AG09309 (cell line): ENCODE measurements around the gene MYCBP2.
"Not testable (repeated sequence)": the region's sequence is repeated elsewhere in the genome, so short reads cannot be mapped to it uniquely, and the experiment has no call there.

Experiments used
- DNase-seq: peaks from one replicate; pipeline ENCODE4 v3.0.0-alpha.2; 2010; ENCODE audit warnings: low read depth
- H3K4me3 ChIP-seq: 2 replicates; pipeline ENCODE4 v1.5.1; 2011; ENCODE audit warnings: mild to moderate bottlenecking, low read depth, low read length, moderate library complexity; ENCODE audit not compliant: control insufficient read depth
- CTCF ChIP-seq: IDR thresholded peaks from 2 replicates; pipeline ENCODE4 v1.5.1; 2011; ENCODE audit warnings: mild to moderate bottlenecking, low read depth, low read length, inconsistent platforms; ENCODE audit not compliant: insufficient read depth, control insufficient read depth; ENCODE audit errors: missing control alignments

MYCBP2 gene

GRCh38 chr13:77353995-77354394, 27.1 kb upstream of the MYCBP2 start:
- no peak overlapping the region for H3K4me3 ChIP-seq
- TF ChIP-seq CTCF, result no peak
- no peak for DNase-seq

DNA sequence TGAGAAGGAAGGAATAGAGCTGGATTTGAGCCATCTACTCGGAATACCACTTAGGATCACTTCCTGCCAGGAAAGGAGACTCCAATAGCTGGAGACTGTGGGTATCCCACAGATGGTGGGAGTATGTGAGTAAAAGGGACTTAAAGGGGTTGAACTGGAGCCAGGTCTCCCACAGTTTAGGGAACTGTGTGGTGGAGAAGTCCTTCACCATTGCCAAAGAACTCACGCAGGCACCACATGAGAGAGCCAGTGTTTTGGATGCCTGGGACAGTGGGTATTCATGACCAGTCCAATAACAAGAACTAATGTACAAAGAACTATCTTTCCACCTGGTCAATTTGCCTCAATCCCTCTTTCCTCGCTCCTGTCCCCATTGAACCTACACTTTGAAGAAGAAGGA, 24.4 kb upstream of the MYCBP2 start:
- no peak overlapping the region for H3K4me3 ChIP-seq
- no peak for DNase-seq
- no peak for TF ChIP-seq CTCF

- TF ChIP-seq CTCF, result no peak
- H3K4me3 ChIP-seq, result no peak overlapping the region
- no peak for DNase-seq
These were observed 23.9 kb upstream of the MYCBP2 start for GRCh38 chr13:77350811-77351210.

GRCh38 chr13:77349365-77349764, 22.5 kb upstream of the MYCBP2 start:
- no peak for TF ChIP-seq CTCF
- H3K4me3 ChIP-seq, result no peak overlapping the region
- DNase-seq, result no peak

- DNase-seq, result not testable (repeated sequence)
These were observed 20.5 kb upstream of the MYCBP2 start for GRCh38 chr13:77347351-77347750.

GRCh38 chr13:77345150-77345780, 18.4 kb upstream of the MYCBP2 start:
- no peak overlapping the region for H3K4me3 ChIP-seq
- no peak for DNase-seq
- no peak for TF ChIP-seq CTCF

More at GRCh38 chr13:77347351-77347750, 20.5 kb upstream of the MYCBP2 start:
- H3K4me3 ChIP-seq, result not testable (repeated sequence)

GRCh38 chr13:77343841-77344240, 16.9 kb upstream of the MYCBP2 start:
- H3K4me3 ChIP-seq, result no peak overlapping the region
- TF ChIP-seq CTCF, result no peak
- DNase-seq, result no peak
